HG03565 (cell line): Measurements from ENCODE around the gene IMPA2.
"Not testable (repeated sequence)": the region's sequence is repeated elsewhere in the genome, so short reads cannot be mapped to it uniquely, and the experiment has no call there.

Source experiments
- ATAC-seq: cut with Tn5 transposase; IDR thresholded peaks from one replicate; pipeline ENCODE4 v1.9.1; 2021; ENCODE audit warnings: mild to moderate bottlenecking, moderate library complexity; ENCODE audit not compliant: unreplicated experiment

IMPA2 gene

DNA sequence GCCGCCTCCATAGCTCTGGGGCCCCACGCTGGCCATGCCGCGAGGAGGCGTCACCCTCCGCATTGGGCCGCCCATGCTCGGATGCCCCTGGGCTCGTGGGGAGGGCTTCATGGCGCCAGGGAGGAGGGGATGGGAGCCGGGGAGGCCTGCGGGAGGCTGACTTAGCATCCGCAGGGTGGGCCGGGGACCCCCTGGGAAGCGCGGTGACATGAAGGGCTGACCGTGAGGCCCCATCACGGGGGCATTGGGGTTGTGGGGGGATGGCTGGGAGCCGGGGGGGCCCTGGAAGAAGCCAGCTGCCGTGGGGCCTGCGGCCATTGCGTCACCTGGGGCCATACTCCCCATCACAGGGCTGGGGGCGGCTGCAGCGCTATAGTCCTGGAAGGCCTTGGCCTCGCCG lies 86.4 kb downstream of the IMPA2 start:
- ATAC-seq, result no peak

DNA sequence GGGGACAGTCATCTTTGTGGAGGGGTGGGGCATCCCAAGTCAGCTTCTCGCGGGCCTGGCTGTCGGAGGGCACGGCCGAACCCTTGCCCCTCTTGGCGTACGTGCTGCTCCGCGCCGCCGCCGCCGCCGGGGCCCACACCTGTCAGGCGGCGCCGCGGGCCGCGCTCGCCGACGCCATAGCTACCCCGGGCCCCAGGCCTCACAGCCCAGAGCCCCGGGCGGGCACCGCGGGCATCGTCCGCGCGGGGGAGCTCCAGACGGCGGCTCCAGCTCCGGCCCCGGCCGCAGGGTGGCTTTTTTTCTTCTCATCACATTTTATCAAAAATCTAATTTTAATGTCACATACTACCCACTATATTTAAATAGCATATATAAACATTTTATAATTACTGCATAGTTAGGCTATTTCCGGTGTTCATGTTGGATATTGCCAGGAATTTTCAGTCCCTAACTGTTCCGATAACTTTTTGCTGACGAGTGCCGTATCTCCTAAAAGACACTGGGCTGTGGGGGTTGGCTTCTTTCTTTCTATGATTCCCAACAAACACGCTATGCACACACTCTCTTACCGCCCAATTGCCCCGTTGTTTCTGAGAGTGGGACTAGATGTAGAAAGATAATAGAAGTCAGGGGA lies 87.1 kb downstream of the IMPA2 start:
- not testable (repeated sequence) for ATAC-seq

DNA sequence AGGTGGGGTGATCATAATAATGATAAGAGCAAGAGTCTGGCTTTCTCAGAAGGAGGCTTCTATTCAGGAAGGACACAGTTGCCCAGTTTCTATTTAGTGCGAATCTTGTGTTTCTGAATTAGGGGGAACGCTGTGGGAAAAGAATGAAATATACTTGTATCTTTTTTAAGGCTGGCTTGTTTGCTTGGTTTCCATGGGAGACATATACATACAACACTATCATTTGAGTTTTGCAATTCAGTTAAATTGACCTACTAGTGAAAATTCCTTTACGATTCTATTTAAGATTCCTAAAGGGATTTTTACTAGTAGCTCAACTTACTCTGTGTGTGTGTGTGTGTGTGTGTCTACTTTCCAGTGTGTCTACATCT lies 87.6 kb downstream of the IMPA2 start:
- ATAC-seq, result no peak

DNA sequence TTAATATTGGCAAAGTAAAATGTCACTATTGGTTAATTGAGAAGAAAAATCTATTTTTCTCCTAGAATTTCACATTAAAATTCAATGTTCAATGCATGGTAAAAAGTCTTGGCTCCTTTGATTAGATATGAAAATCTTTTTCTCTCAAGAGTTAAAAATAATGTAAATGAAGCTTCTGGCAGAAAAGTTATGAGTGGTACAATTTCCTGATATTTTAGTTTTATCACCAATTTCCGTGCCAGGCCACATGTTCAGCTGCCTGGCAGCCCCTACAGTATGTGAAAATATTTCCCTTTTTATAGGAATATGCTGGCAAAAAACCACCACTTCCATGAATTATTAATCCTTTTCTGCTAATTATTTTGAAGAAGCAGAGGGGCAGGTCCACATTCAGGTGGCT lies 89.8 kb downstream of the IMPA2 start:
- not testable (repeated sequence) for ATAC-seq

DNA sequence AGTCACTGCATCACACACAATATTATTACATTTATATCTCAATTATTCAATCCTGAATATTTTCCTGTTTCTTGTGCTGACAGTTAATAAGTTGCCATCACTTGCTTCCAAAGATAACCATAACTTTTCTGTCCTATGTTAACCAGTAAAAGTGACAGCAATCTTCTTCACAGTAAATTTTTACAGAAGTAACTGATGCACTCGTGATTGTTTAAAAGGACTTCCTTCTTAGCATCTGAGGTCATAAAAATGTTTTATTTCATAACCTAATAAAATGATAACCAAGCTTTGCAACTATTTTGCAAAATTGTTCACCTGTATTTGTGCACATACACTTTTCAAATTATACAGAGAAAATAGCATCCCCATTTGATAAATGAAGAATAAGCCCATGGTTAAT lies 91.7 kb downstream of the IMPA2 start:
- no peak for ATAC-seq

DNA sequence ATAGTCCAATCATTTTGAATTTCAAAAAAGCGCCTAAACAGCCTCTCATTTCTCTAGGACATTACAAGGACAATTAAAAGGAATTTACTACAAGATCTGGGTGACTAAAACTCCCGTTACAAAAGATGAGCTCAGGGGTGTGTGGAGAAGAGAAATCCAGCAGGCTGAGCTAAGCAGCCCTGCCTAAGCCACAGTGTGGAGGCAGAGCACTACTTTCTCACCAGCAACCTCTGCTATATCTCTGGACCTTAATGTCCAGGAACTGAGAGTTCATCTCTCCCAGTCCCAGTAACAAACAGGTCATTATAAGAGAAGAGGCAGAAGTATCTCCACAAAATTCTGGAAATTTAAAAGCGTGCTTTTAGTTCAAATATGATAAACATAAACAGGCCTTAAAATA lies 93.4 kb downstream of the IMPA2 start:
- ATAC-seq, result no peak

DNA sequence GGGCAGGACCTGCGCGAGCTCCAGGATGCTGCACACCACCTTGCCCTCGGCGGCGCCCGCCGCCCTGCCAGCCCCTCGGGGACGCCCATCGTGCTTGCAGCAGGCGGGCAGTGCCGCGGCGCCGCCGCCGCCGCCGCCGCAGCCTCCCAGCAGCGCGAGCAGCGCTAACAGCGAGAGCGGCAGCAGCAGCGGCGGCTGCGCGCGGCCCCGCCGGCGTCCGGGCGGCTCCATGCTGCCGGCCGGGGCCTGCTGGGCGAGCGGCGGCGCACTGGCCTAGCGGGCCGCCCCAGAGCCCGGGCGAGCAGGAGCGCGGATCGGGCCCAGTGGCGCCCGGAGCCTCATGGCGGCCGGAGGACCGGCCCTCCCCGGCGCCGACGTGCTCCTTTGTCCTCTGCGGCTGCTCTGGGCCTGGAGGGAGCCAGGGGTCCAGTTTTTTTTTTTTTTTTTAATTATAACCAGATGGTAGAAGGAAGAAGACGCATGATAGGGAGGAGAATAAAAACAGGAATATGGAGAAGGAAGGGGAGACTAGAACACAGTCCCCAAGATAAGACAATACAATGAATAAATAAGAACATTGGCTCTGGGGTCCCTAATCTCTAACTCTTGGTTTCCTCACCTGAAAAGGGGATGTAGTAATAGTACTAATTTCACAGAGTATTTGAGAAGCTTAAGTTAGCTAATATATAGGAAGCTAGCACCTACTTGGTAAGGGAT lies 95.3 kb downstream of the IMPA2 start:
- ATAC-seq, result no peak

DNA sequence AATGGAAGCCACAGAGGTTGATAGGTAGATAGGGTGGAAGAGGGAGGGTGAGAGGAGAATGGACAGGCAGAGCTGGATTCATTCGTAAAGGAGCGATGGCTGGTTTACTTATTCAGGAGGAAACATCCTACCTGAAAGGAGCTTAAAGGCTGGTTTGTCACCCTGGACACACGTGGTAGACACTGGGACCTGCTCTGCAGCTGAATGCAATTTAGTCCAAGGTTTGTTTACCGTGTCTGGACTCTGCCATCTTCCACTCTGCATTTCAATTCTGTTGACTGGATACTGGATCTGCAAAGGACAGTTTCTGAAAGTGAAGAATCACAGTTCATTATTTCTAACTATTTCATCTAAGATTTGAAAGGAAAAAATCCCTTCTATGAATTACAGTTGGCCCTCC lies 96.7 kb downstream of the IMPA2 start:
- ATAC-seq, result not testable (repeated sequence)

DNA sequence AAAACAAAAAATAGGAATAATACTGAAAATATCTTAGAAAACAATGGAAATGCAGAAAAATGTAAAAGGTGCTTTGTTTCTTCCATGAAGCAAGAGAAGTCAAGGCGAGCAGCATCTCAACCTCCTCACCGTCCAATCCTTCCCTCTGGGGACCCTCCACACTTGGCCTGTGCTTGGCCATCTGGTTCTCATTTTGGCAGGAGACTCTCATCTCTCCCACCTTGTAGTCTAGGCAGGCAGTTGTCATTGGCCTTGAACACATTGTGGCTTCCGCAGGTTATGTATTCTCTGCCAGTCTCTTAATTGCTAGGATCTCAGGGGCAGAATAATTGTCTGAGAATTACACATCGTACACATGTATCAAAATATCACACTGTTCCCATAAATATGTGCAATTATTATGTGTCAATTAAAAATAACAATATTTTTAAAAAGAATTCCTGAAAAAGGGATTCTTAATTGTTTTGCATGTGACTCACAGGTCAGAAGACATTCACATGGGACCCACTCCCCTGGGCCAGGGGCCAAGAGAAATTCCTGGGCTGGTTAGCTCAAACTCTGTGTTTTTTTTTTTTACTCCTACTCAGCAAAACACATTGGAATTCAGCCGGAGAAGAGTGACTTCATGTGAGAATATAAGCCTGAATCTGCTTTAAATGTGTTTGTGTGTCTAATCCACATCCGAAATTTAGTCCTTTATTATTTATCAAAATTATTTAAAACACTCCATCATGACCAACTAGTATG lies 98.4 kb downstream of the IMPA2 start:
- ATAC-seq, result no peak
